HG02852 (cell line): Measurements from ENCODE around the gene SHB.

Experiments used
- ATAC-seq: cut with Tn5 transposase; IDR thresholded peaks from one replicate; pipeline ENCODE4 v1.9.1; 2021; ENCODE audit warnings: mild to moderate bottlenecking, moderate library complexity; ENCODE audit not compliant: unreplicated experiment

The SHB gene

GRCh38 chr9:38044706-38045105 lies 24.3 kb downstream of the SHB start:
- ATAC-seq = no peak

GRCh38 chr9:38043931-38044623 lies 24.9 kb downstream of the SHB start:
- no peak for ATAC-seq

GRCh38 chr9:38042626-38043357 lies 26.2 kb downstream of the SHB start:
- ATAC-seq = no peak

GRCh38 chr9:38041564-38042243 lies 27.3 kb downstream of the SHB start:
- no peak for ATAC-seq

GRCh38 chr9:38039907-38040682 lies 28.9 kb downstream of the SHB start:
- no peak for ATAC-seq

GRCh38 chr9:38039090-38039906 lies 29.7 kb downstream of the SHB start:
- no peak for ATAC-seq

- no peak for ATAC-seq
Observed at GRCh38 chr9:38038307-38039089, 30.5 kb downstream of the SHB start.

- ATAC-seq = no peak
Observed at GRCh38 chr9:38037981-38038306, 31.1 kb downstream of the SHB start.

GRCh38 chr9:38036359-38037084 lies 32.5 kb downstream of the SHB start:
- no peak for ATAC-seq

GRCh38 chr9:38035873-38036272 lies 33.2 kb downstream of the SHB start:
- no peak for ATAC-seq

- no peak for ATAC-seq
Observed at GRCh38 chr9:38033941-38034340, 35.1 kb downstream of the SHB start.

- ATAC-seq = no peak
Observed at GRCh38 chr9:38032266-38033110, 36.5 kb downstream of the SHB start.

GRCh38 chr9:38031594-38031993 lies 37.4 kb downstream of the SHB start:
- no peak for ATAC-seq

GRCh38 chr9:38030658-38031057 lies 38.4 kb downstream of the SHB start:
- no peak for ATAC-seq

- ATAC-seq = peak; percentile 65
Observed at GRCh38 chr9:38029915-38030638, 39.0 kb downstream of the SHB start.

- ATAC-seq = no peak
Observed at GRCh38 chr9:38027714-38028113, 41.3 kb downstream of the SHB start.

GRCh38 chr9:38026840-38027527 lies 42.0 kb downstream of the SHB start:
- no peak for ATAC-seq
